ENCODE measurements around the gene RBBP7. TPM values are rescaled to one million over a fixed set of nuclear protein-coding genes. Genes with fewer than 3 reads are reported as not detected.

Gene RBBP7
- total and polyA plus RNA-seq, 2 donors (not counting 1 experiment from before 2014, with no cell fraction given), result 149 to 174 TPM

DNA sequence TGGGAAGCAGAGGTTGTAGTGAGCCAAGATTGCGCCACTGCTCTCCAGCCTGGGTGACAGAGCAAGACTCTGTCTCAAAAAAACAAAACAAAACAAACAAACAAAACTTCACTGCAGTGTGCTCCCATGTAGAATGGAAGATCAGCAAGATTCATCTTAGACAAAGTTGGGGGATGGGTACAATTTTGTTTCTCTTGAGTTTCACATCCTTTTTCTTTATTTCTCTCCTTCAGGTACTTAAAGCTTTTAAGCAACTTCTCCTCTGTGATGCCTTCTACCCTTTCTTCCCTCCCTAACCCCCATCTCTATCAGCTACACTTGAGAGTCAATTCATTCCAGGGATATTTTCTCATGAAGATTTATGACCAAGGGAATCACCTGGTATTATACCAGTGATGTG, 15.5 kb upstream of the RBBP7 start:
- Histone ChIP-seq H3K9me3 (ENCODE audit: control insufficient read depth, insufficient read depth, low read depth, low read length) (no peaks in the 10 kb centered on the region), H3K4me3 (replicated peaks in 1 of 4; ENCODE audit: control extremely low read depth in 1 of 4, insufficient read depth in 1 of 4, low read depth in 3 of 4, low read length in 4 of 4) (no peak overlapping the region), H3K9ac (ENCODE audit: insufficient read depth, low read length) (no peak overlapping the region), H4K20me1 (ENCODE audit: control insufficient read depth, extremely low read depth, insufficient read depth, low read length) (no peaks in the 10 kb centered on the region), H3K36me3 (ENCODE audit: control insufficient read depth, insufficient read depth, low read length) (no peaks in the 10 kb centered on the region), H3K27ac (ENCODE audit: insufficient read depth, low read length) (no peak overlapping the region), H2AFZ (ENCODE audit: low read length) (no peak overlapping the region), H3K4me2 (ENCODE audit: extremely low read depth, insufficient read depth, low read length) (no peak overlapping the region), H3K27me3 (ENCODE audit: control insufficient read depth, insufficient read depth, low read length) (no peaks in the 10 kb centered on the region), H3K4me1 (ENCODE audit: control insufficient read depth, extremely low read depth, insufficient read depth, low read length) (no peaks in the 10 kb centered on the region), H3K79me2 (ENCODE audit: control insufficient read depth, insufficient read depth, low read length) (no peaks in the 10 kb centered on the region)
- DNase-seq (ENCODE audit: low read depth in 2 of 2), result no peak
- no peak for TF ChIP-seq EZH2 (IDR thresholded peaks at IDR 0.05; ENCODE audit: low read length, missing control alignments)
- TF ChIP-seq, protein P1, sequence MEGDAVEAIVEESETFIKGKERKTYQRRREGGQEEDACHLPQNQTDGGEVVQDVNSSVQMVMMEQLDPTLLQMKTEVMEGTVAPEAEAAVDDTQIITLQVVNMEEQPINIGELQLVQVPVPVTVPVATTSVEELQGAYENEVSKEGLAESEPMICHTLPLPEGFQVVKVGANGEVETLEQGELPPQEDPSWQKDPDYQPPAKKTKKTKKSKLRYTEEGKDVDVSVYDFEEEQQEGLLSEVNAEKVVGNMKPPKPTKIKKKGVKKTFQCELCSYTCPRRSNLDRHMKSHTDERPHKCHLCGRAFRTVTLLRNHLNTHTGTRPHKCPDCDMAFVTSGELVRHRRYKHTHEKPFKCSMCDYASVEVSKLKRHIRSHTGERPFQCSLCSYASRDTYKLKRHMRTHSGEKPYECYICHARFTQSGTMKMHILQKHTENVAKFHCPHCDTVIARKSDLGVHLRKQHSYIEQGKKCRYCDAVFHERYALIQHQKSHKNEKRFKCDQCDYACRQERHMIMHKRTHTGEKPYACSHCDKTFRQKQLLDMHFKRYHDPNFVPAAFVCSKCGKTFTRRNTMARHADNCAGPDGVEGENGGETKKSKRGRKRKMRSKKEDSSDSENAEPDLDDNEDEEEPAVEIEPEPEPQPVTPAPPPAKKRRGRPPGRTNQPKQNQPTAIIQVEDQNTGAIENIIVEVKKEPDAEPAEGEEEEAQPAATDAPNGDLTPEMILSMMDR (conservative IDR thresholded peaks at IDR 0.05 in 1 of 2, IDR thresholded peaks at IDR 0.05 in 1 of 2; ENCODE audit: low read depth in 1 of 2, low read length in 2 of 2), result no peak

DNA sequence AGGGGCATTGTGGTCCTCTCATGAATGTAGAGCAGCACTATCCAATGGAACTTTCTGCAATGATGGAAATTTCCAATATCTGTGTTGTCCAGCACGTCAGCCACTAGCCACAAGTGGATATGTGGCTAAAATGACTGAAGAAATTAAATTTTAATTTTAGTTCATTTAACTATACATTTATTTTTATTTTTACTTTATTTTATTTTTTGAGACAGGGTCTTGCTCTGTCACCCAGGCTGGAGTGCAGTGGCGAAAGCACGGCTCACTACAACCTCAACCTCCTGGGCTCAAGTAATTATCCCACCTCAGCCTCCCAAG, 13.3 kb upstream of the RBBP7 start:
- Histone ChIP-seq H3K27me3 (ENCODE audit: control insufficient read depth, insufficient read depth, low read length) (no peaks in the 10 kb centered on the region), H3K4me3 (replicated peaks in 1 of 4; ENCODE audit: control extremely low read depth in 1 of 4, insufficient read depth in 1 of 4, low read depth in 3 of 4, low read length in 4 of 4) (no peak overlapping the region), H3K27ac (ENCODE audit: insufficient read depth, low read length) (no peak overlapping the region), H3K79me2 (ENCODE audit: control insufficient read depth, insufficient read depth, low read length) (no peaks in the 10 kb centered on the region), H3K36me3 (ENCODE audit: control insufficient read depth, insufficient read depth, low read length) (no peaks in the 10 kb centered on the region), H4K20me1 (ENCODE audit: control insufficient read depth, extremely low read depth, insufficient read depth, low read length) (no peaks in the 10 kb centered on the region), H2AFZ (ENCODE audit: low read length) (no peak overlapping the region), H3K9ac (ENCODE audit: insufficient read depth, low read length) (no peak overlapping the region), H3K4me1 (ENCODE audit: control insufficient read depth, extremely low read depth, insufficient read depth, low read length) (no peaks in the 10 kb centered on the region), H3K9me3 (ENCODE audit: control insufficient read depth, insufficient read depth, low read depth, low read length) (no peaks in the 10 kb centered on the region), H3K4me2 (ENCODE audit: extremely low read depth, insufficient read depth, low read length) (no peak overlapping the region)
- DNase-seq (ENCODE audit: low read depth in 2 of 2), result no peak
- TF ChIP-seq EZH2 (IDR thresholded peaks at IDR 0.05; ENCODE audit: low read length, missing control alignments), result no peak
- TF ChIP-seq, protein P1 (conservative IDR thresholded peaks at IDR 0.05 in 1 of 2, IDR thresholded peaks at IDR 0.05 in 1 of 2; ENCODE audit: low read depth in 1 of 2, low read length in 2 of 2), result no peak

DNA sequence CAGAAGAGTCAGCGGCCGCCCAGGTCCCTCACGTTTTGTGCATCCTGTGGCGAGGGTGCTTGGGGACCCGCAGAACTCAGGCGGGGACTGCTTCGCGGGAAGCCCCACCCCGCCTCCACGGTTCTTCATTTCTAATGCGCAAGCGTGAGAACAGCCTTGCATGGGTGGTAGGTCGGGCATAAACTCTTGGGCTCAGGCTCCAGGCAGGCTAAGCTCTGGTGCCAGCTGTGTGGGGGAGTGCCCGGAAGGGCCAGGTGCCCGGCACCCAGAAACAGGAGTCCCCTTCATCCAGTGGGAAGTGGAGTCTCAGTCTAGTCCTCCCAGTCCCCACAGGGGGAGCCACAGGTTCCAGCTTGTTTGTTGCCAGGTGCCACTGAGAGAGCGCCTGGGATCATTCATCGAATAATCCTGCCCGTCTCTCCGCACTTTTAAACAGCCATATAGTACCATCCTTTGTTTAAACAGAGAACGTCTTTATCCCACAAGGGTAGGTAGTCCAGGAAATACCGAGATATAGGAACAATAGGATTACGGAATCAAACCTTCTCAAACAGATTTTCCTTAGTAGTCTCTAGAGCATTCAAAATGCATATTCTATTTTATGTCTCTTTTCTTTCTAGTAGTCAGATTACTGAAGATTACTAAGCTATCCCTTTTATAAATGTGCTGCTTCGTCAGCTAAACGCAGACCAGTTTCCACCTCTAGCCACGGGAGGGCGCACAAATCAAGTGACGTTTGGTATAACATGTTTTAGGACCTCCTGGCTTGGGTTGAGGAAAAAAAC, 12.7 kb upstream of the RBBP7 start:
- Histone ChIP-seq H4K20me1 (ENCODE audit: control insufficient read depth, extremely low read depth, insufficient read depth, low read length) (no peaks in the 10 kb centered on the region), H3K9me3 (ENCODE audit: control insufficient read depth, insufficient read depth, low read depth, low read length) (no peaks in the 10 kb centered on the region), H3K79me2 (ENCODE audit: control insufficient read depth, insufficient read depth, low read length) (no peaks in the 10 kb centered on the region), H3K4me2 (ENCODE audit: extremely low read depth, insufficient read depth, low read length) (peak overlapping the region; percentile 87), H2AFZ (ENCODE audit: low read length) (peak overlapping the region; percentile 67), H3K4me1 (ENCODE audit: control insufficient read depth, extremely low read depth, insufficient read depth, low read length) (no peaks in the 10 kb centered on the region), H3K36me3 (ENCODE audit: control insufficient read depth, insufficient read depth, low read length) (no peaks in the 10 kb centered on the region), H3K9ac (ENCODE audit: insufficient read depth, low read length) (peak overlapping the region; percentile 30), H3K27me3 (ENCODE audit: control insufficient read depth, insufficient read depth, low read length) (no peaks in the 10 kb centered on the region), H3K4me3 (replicated peaks in 1 of 4; ENCODE audit: control extremely low read depth in 1 of 4, insufficient read depth in 1 of 4, low read depth in 3 of 4, low read length in 4 of 4) (peak overlapping the region; percentile 44 to 72 (median 57)), H3K27ac (ENCODE audit: insufficient read depth, low read length) (peak overlapping the region; percentile 32)
- DNase-seq (ENCODE audit: low read depth in 2 of 2), result peak; percentile 52 to 70
- TF ChIP-seq, protein P1 (conservative IDR thresholded peaks at IDR 0.05 in 1 of 2, IDR thresholded peaks at IDR 0.05 in 1 of 2; ENCODE audit: low read depth in 1 of 2, low read length in 2 of 2), result peak; percentile 31 to 62
- no peak for TF ChIP-seq EZH2 (IDR thresholded peaks at IDR 0.05; ENCODE audit: low read length, missing control alignments)

Measured in fibroblast of lung (primary cell).